Amniotic stem cell (primary cell): Measurements from ENCODE around the gene BCL2.

Source experiments
- DNase-seq: peaks from one replicate; lab custom pipeline; 2025; lab: John Stamatoyannopoulos, UW

The BCL2 gene

GRCh38 chr18:63084219-63084618 is 235.3 kb downstream of the BCL2 start:
- no peak for DNase-seq

GRCh38 chr18:63083555-63083954 is 236.0 kb downstream of the BCL2 start:
- DNase-seq, result no peak

GRCh38 chr18:63083020-63083531 is 236.5 kb downstream of the BCL2 start:
- DNase-seq, result no peak

- no peak for DNase-seq
Observed at GRCh38 chr18:63082366-63083019, 237.1 kb downstream of the BCL2 start.

- DNase-seq, result no peak
Observed at GRCh38 chr18:63079114-63079513, 240.5 kb downstream of the BCL2 start.

- no peak for DNase-seq
Observed at GRCh38 chr18:63078471-63078870, 241.1 kb downstream of the BCL2 start.

GRCh38 chr18:63074981-63075404 is 244.6 kb downstream of the BCL2 start:
- DNase-seq, result peak; percentile 20

- DNase-seq, result no peak
Observed at GRCh38 chr18:63073481-63073880, 246.1 kb downstream of the BCL2 start.
